H1 (cell line): ENCODE measurements around the gene DIP2C. TPM values are rescaled to one million over a fixed set of nuclear protein-coding genes. Genes with fewer than 3 reads are reported as not detected.

ENCODE experiments used
- CTCF ChIA-PET: fragments of 300-600 bp; sonication (Branson Sonifier 250); formaldehyde crosslinking; loops from one replicate; lab custom pipeline; 2021; ENCODE audit not compliant: partially characterized antibody; lab: Charles Lee
- POLR2A ChIA-PET: fragments of 300-600 bp; sonication (Branson Sonifier 250); formaldehyde crosslinking; loops from one replicate; lab custom pipeline; 2021; ENCODE audit warnings: inconsistent platforms; ENCODE audit not compliant: partially characterized antibody; lab: Charles Lee
- DNase-seq, 2 experiments: peaks; one replicate each; pipeline versions ENCODE4 v3.0.0 to v3.0.0-alpha.2; 2010 to 2022; ENCODE audit warnings: low spot score in 2 of 2, low read depth in 1 of 2, mixed read lengths in 1 of 2
- FAIRE-seq: peaks from 2 replicates; lab custom pipeline; 2011; peaks lifted over from hg19 to GRCh38; lab: Jason Lieb, UNC
- H2AFZ ChIP-seq: 2 replicates; pipeline ENCODE4 v1.8.1; 2012; ENCODE audit warnings: low read length, inconsistent platforms
- H2AK5ac ChIP-seq: 2 replicates; pipeline ENCODE4 v1.6.1; 2013; ENCODE audit warnings: low read depth, low read length
- H2BK120ac ChIP-seq: replicated peaks from 2 replicates; pipeline ENCODE3; 2013; ENCODE audit warnings: low read depth, low read length, inconsistent platforms
- H2BK12ac ChIP-seq: 2 replicates; pipeline ENCODE4 v1.6.1; 2013; ENCODE audit warnings: low read depth, low read length
- H2BK15ac ChIP-seq: 2 replicates; pipeline ENCODE4 v1.6.1; 2013; ENCODE audit warnings: low read length
- H2BK20ac ChIP-seq: 2 replicates; pipeline ENCODE4 v1.6.1; 2013; ENCODE audit warnings: low read length
- H2BK5ac ChIP-seq: 2 replicates; pipeline ENCODE4 v1.6.1; 2013; ENCODE audit warnings: low read depth, low read length
- H3K14ac ChIP-seq: 2 replicates; pipeline ENCODE4 v1.6.1; 2013; ENCODE audit warnings: inconsistent platforms; ENCODE audit not compliant: insufficient read length
- H3K18ac ChIP-seq: 2 replicates; pipeline ENCODE4 v1.6.1; 2013; ENCODE audit warnings: low read length; ENCODE audit errors: extremely low read depth
- H3K23ac ChIP-seq: 2 replicates; pipeline ENCODE4 v1.6.1; 2013; ENCODE audit warnings: inconsistent platforms; ENCODE audit not compliant: insufficient read length
- H3K23me2 ChIP-seq: 2 replicates; pipeline ENCODE4 v1.6.1; 2013; ENCODE audit warnings: low read depth, low read length
- H3K27ac ChIP-seq: 2 replicates; pipeline ENCODE4 v1.6.1; 2011; ENCODE audit warnings: low read depth, low read length, inconsistent platforms
- H3K27me3 ChIP-seq, 4 experiments: replicated peaks in 1 of 4; 1 replicate in 1 of 4; 2 replicates in 3 of 4; pipeline versions ENCODE4 v1.6.1 to v1.8.1; 2011 to 2013; ENCODE audit warnings: low read length in 3 of 4, mild to moderate bottlenecking in 3 of 4, inconsistent platforms in 2 of 4, mixed read lengths in 2 of 4, moderate library complexity in 1 of 4; ENCODE audit not compliant: control insufficient read depth in 3 of 4, insufficient read depth in 3 of 4; ENCODE audit errors: extremely low read depth in 1 of 4
- H3K36me3 ChIP-seq, 4 experiments: 2 replicates each; pipeline versions ENCODE4 v1.6.1 to v1.8.1; 2011 to 2013; ENCODE audit warnings: mild to moderate bottlenecking in 4 of 4, low read length in 3 of 4, moderate library complexity in 2 of 4, control low read depth in 1 of 4, inconsistent platforms in 1 of 4; ENCODE audit not compliant: insufficient read depth in 4 of 4, control insufficient read depth in 2 of 4
- H3K4ac ChIP-seq: replicated peaks from 2 replicates; pipeline ENCODE3; 2013; ENCODE audit warnings: low read length, low read depth, mixed read lengths, inconsistent platforms; ENCODE audit not compliant: insufficient read length
- H3K4me1 ChIP-seq, 4 experiments: replicated peaks in 1 of 4; 1 replicate in 1 of 4; 2 replicates in 3 of 4; pipeline versions ENCODE4 v1.6.1 to v1.8.1; 2011 to 2013; ENCODE audit warnings: low read length in 3 of 4, inconsistent platforms in 2 of 4, mixed read lengths in 1 of 4; ENCODE audit not compliant: insufficient read depth in 4 of 4, control insufficient read depth in 3 of 4
- H3K4me2 ChIP-seq, 2 experiments: 2 replicates each; pipeline versions ENCODE4 v1.6.1 to v1.8.1; 2011 to 2013; ENCODE audit warnings: low read depth in 2 of 2, low read length in 2 of 2, control low read depth in 1 of 2, inconsistent platforms in 1 of 2, mild to moderate bottlenecking in 1 of 2; ENCODE audit not compliant: insufficient read depth in 1 of 2
- H3K4me3 ChIP-seq, 4 experiments: fragments of 200-600, 300-600 bp in 1 of 4; sonication (generic), shearing (Covaris generic), sonication (Bioruptor Twin) in 1 of 4; 2 replicates each; pipeline versions ENCODE4 v1.5.1 to v1.8.1; 2011 to 2016; ENCODE audit warnings: low read length in 4 of 4, low read depth in 3 of 4, control low read depth in 2 of 4, inconsistent platforms in 2 of 4, mild to moderate bottlenecking in 2 of 4, mixed read lengths in 1 of 4, moderate library complexity in 1 of 4; ENCODE audit not compliant: insufficient read depth in 2 of 4; ENCODE audit errors: extremely low read depth in 1 of 4
- H3K56ac ChIP-seq: replicated peaks from 2 replicates; pipeline ENCODE3; 2013; ENCODE audit warnings: low read depth, mild to moderate bottlenecking, mixed read lengths, low read length, inconsistent platforms; ENCODE audit not compliant: insufficient read length
- H3K79me1 ChIP-seq: 2 replicates; pipeline ENCODE4 v1.6.1; 2013; ENCODE audit warnings: low read depth, low read length, control low read depth
- H3K79me2 ChIP-seq, 2 experiments: 2 replicates each; pipeline versions ENCODE4 v1.6.1 to v1.8.1; 2012 to 2013; ENCODE audit warnings: low read length in 2 of 2, mild to moderate bottlenecking in 2 of 2, inconsistent platforms in 1 of 2; ENCODE audit not compliant: insufficient read depth in 2 of 2, control insufficient read depth in 1 of 2
- H3K9ac ChIP-seq, 4 experiments: replicated peaks in 1 of 4; 1 replicate in 1 of 4; 2 replicates in 3 of 4; pipeline versions ENCODE4 v1.6.1 to v1.8.1; 2011 to 2013; ENCODE audit warnings: low read depth in 3 of 4, low read length in 3 of 4, control low read depth in 2 of 4, mild to moderate bottlenecking in 2 of 4, moderate library complexity in 2 of 4, inconsistent platforms in 1 of 4; ENCODE audit errors: extremely low read depth in 1 of 4
- H3K9me3 ChIP-seq, 2 experiments: 2 replicates each; pipeline versions ENCODE4 v1.6.1 to v1.8.1; 2012 to 2013; ENCODE audit warnings: mild to moderate bottlenecking in 2 of 2, moderate library complexity in 2 of 2, control low read depth in 1 of 2, inconsistent platforms in 1 of 2, low read depth in 1 of 2, low read length in 1 of 2, mixed read lengths in 1 of 2; ENCODE audit not compliant: insufficient read depth in 2 of 2
- H4K20me1 ChIP-seq, 2 experiments: replicated peaks in 1 of 2; 2 replicates each; pipeline versions ENCODE3 to v1.8.1; 2011 to 2013; ENCODE audit warnings: inconsistent platforms in 2 of 2, low read length in 2 of 2, mild to moderate bottlenecking in 1 of 2; ENCODE audit not compliant: insufficient read depth in 2 of 2, control insufficient read depth in 1 of 2
- H4K5ac ChIP-seq: 2 replicates; pipeline ENCODE4 v1.6.1; 2013; ENCODE audit warnings: low read length, low read depth, mixed read lengths, inconsistent platforms; ENCODE audit not compliant: insufficient read length
- H4K8ac ChIP-seq: 2 replicates; pipeline ENCODE4 v1.8.0; 2013; ENCODE audit warnings: mild to moderate bottlenecking, moderate library complexity, low read length, inconsistent platforms; ENCODE audit not compliant: insufficient read depth; ENCODE audit errors: extremely low read depth
- H4K91ac ChIP-seq: replicated peaks from 2 replicates; pipeline ENCODE3; 2013; ENCODE audit warnings: low read length, mixed read lengths, inconsistent platforms; ENCODE audit not compliant: insufficient read length
- ATF3 ChIP-seq: IDR thresholded peaks from 2 replicates; pipeline ENCODE4 v1.6.1; 2011; ENCODE audit warnings: low read depth, mild to moderate bottlenecking, low read length; ENCODE audit not compliant: insufficient read depth
- CREB1 ChIP-seq: IDR thresholded peaks from 2 replicates; pipeline ENCODE4 v1.6.1; 2012; ENCODE audit warnings: inconsistent platforms
- EGR1 ChIP-seq: IDR thresholded peaks from 2 replicates; pipeline ENCODE4 v1.6.1; 2011; ENCODE audit warnings: low read depth, low read length, borderline replicate concordance
- HDAC2 ChIP-seq, 2 experiments: fragments of 300-600 bp in 1 of 2; sonication (generic) in 1 of 2; IDR thresholded peaks; 2 replicates each; pipeline ENCODE4 v1.6.1; 2011 to 2012; ENCODE audit warnings: low read depth in 2 of 2, low read length in 2 of 2, mild to moderate bottlenecking in 2 of 2, moderate library complexity in 2 of 2, borderline replicate concordance in 1 of 2, inconsistent platforms in 1 of 2
- HDAC6 ChIP-seq: IDR thresholded peaks from one replicate; pipeline ENCODE4 v1.7.1; 2012; ENCODE audit warnings: low read depth, mild to moderate bottlenecking, inconsistent platforms, low read length, moderate library complexity
- RAD21 ChIP-seq, 2 experiments: IDR thresholded peaks in 1 of 2; conservative IDR thresholded peaks in 1 of 2; 2 replicates each; pipeline ENCODE4 v1.6.1; 2011; ENCODE audit warnings: low read depth in 2 of 2, low read length in 2 of 2, improper control_type of control experiment in 1 of 2, inconsistent platforms in 1 of 2, mild to moderate bottlenecking in 1 of 2, moderate library complexity in 1 of 2
- SIX5 ChIP-seq: IDR thresholded peaks from 2 replicates; pipeline ENCODE4 v1.6.1; 2011; ENCODE audit warnings: mild to moderate bottlenecking, low read depth, low read length
- USF2 ChIP-seq: IDR thresholded peaks from 2 replicates; pipeline ENCODE4 v1.6.1; 2011; ENCODE audit warnings: low read length, improper control_type of control experiment
- WGBS, 2 experiments: shearing (Covaris generic) in 1 of 2; methylation state at CpG; one replicate each; pipeline versions ENCODE4 v1.1.6 to v1.1.7; 2013 to 2015; ENCODE audit warnings: low lambda C conversion rate in 2 of 2, mixed read lengths in 2 of 2, inconsistent platforms in 1 of 2, low coverage in 1 of 2, missing lambda C conversion rate in 1 of 2; ENCODE audit not compliant: insufficient replicate concordance in 2 of 2, insufficient coverage in 1 of 2, insufficient read length in 1 of 2; ENCODE audit errors: extremely low coverage in 1 of 2, missing lambda C conversion rate in 1 of 2; 5-methylcytosine and 5-hydroxymethylcytosine counted together
- polyA plus RNA-seq, 7 experiments: library from polyadenylated mRNA; depleted of rRNA in 3 of 7; stranded (reverse) in 5 of 7; unstranded in 2 of 7; fragments of >200 nt in 5 of 7; fragments of 200-250 nt in 2 of 7; gene quantifications; 1 replicate in 5 of 7; 2 replicates in 1 of 7; 4 replicates in 1 of 7; pipeline versions ENCODE4 v1.2.1 to v1.2.3, GENCODE V29; 2011 to 2013; ENCODE audit warnings: missing spikeins in 2 of 7, mixed read lengths in 2 of 7
- total RNA-seq: library from RNA; stranded (reverse); fragmentation: NEBNext Ultra II Directional; extraction: Animal tissue kit (Norgen Biotek cat#: 25700); gene quantifications from 2 replicates; pipeline ENCODE4 v1.2.1, GENCODE V29; 2021

Gene DIP2C
- total and polyA plus RNA-seq, 2 of the 8 experiments (the other 6 are each of a cell fraction or from before 2014, with no cell fraction given), result 3.8 to 9.3 TPM

GRCh38 chr10:697097-697875, 7.8 kb upstream of the DIP2C start:
- no peak overlapping the region for H3K56ac ChIP-seq
- H4K20me1 ChIP-seq, result peaks cover 0 to 6% of the 10 kb centered on the region in 2 experiments
- no peak overlapping the region for H2BK20ac ChIP-seq
- no peaks in the 10 kb centered on the region for H3K79me2 ChIP-seq
- no peak for TF ChIP-seq CREB1
- TF ChIP-seq ATF3, result no peak
- TF ChIP-seq SIX5, result no peak
- no peak for TF ChIP-seq HDAC6
- TF ChIP-seq RAD21 (IDR thresholded peaks at IDR 0.05 in 1 of 2, conservative IDR thresholded peaks at IDR 0.05 in 1 of 2; ENCODE audit: low read depth in 2 of 2, low read length in 2 of 2), result no peak; a peak in 1 of 4 replicates
- no peak for TF ChIP-seq USF2
- no peak for TF ChIP-seq EGR1
- no peak for TF ChIP-seq HDAC2 (IDR thresholded peaks at IDR 0.05; ENCODE audit: borderline replicate concordance in 1 of 2, low read depth in 2 of 2, low read length in 2 of 2)
- CTCF ChIA-PET, result interaction anchor here (0.6 to 1.0 kb wide), 3 partner anchors 91 to 302 kb away, joined by 3 read pairs; no protein-coding TSS in a partner anchor
- no peaks in the 10 kb centered on the region for H3K36me3 ChIP-seq
- H2BK120ac ChIP-seq, result no peak overlapping the region
- DNase-seq (no peak), FAIRE-seq (no peak)
- no peak overlapping the region for H3K4ac ChIP-seq
- no peak overlapping the region for H3K27ac ChIP-seq
- H3K23ac ChIP-seq, result no peak overlapping the region
- no peak overlapping the region for H3K4me2 ChIP-seq
- H4K91ac ChIP-seq, result no peak overlapping the region
- H3K23me2 ChIP-seq, result no peaks in the 10 kb centered on the region
- H2BK12ac ChIP-seq, result no peak overlapping the region
- H4K5ac ChIP-seq, result no peak overlapping the region
- H2AK5ac ChIP-seq, result no peak overlapping the region
- H2AFZ ChIP-seq, result no peak overlapping the region
- H3K27me3 ChIP-seq, result peaks cover 0 to 2% (median 0%) of the 10 kb centered on the region in 4 experiments; a peak in 1 of 7 replicates
- H3K14ac ChIP-seq, result no peak overlapping the region
- POLR2A ChIA-PET, result no interaction called here
- peaks cover 3% of the 10 kb centered on the region; the same call in 1 of the 2 replicates for H3K79me1 ChIP-seq
- no peak overlapping the region for H3K18ac ChIP-seq
- no peak overlapping the region for H3K4me3 ChIP-seq
- 91% methylated on average over 28 of the region's 30 CpGs; no CpG with 5 or more reads in 1 of the 2 experiments for WGBS, 2 experiments
- H4K8ac ChIP-seq, result no peak overlapping the region
- H3K9ac ChIP-seq, result no peak overlapping the region
- no peaks in the 10 kb centered on the region for H3K9me3 ChIP-seq
- H3K4me1 ChIP-seq, result no peaks in the 10 kb centered on the region
- no peak overlapping the region for H2BK5ac ChIP-seq
- no peak overlapping the region for H2BK15ac ChIP-seq
